Measurements from ENCODE around the gene TMEM45B. TPM values are rescaled to one million over a fixed set of nuclear protein-coding genes. Genes with fewer than 3 reads are reported as not detected.

TMEM45B gene
- total and polyA plus RNA-seq, 2 experiments from 2014 or later = 0.10 to 0.33 TPM

DNA sequence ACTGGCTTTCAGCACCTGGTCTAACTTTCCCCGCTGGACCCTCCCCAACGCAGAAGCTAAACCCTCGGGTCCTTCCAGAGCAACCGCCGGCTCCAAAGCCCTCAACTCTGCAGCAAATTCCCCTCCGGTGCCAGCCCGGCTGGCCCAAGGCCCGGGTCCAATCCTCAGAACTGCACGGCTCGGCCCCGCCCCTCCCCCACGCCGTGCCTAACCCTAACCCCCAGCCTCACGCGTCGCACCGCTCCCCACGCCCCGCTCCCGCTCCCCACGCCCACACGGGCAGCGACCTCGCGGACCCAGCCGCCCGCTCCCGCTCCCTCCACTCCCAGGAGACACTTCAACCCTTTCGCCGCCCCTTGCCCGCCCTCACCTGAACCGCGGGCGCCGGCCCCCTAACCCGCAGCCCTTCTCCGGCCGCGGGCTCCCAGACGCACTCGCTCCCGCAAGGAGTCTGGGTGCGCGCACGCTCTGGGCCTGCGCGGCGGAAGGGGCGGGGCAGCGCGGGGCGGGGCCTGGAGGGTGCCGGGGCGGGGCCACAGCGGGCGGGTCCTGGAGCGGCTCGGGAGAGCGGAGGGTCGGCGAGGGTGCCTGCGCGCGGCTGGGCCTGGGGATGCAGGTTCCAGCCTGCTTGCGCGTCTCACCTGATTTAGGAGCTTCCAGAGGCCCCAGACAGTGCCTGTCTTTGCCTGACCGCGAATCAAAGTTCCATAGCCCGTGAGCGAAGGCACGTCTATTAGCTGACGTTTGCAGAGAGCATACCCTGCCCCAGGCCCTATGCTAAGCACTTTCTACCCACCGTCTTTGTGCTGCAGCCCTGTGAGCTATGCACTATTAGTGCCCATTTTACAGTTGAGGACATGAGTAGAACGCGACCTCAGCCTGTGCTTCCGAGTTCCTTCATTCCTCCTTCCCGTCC is 79.7 kb downstream of the TMEM45B start, which contains the start of gene NFRKB:
NFRKB (minus strand) TSS at position 453 of the 916 bp plus-strand sequence. CDS start 2,729 bp downstream, outside the sequence.
- Histone ChIP-seq H3K4me3 (peak within 1 kb of the TSS; percentile 98), H3K27me3 (no peaks in the 10 kb centered on the region), H3K27ac (peak within 1 kb of the TSS; percentile 82), H3K9me3 (ENCODE audit: low read depth) (no peaks in the 10 kb centered on the region), H3K4me1 (ENCODE audit: low read depth) (peaks cover 13% of the 10 kb centered on the region), H3K36me3 (peaks cover 17% of the 10 kb centered on the region)
- TF ChIP-seq, protein P1, sequence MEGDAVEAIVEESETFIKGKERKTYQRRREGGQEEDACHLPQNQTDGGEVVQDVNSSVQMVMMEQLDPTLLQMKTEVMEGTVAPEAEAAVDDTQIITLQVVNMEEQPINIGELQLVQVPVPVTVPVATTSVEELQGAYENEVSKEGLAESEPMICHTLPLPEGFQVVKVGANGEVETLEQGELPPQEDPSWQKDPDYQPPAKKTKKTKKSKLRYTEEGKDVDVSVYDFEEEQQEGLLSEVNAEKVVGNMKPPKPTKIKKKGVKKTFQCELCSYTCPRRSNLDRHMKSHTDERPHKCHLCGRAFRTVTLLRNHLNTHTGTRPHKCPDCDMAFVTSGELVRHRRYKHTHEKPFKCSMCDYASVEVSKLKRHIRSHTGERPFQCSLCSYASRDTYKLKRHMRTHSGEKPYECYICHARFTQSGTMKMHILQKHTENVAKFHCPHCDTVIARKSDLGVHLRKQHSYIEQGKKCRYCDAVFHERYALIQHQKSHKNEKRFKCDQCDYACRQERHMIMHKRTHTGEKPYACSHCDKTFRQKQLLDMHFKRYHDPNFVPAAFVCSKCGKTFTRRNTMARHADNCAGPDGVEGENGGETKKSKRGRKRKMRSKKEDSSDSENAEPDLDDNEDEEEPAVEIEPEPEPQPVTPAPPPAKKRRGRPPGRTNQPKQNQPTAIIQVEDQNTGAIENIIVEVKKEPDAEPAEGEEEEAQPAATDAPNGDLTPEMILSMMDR (IDR thresholded peaks at IDR 0.05; ENCODE audit: low read depth, low read length) = no peak
- peak; percentile 75 to 94 for DNase-seq (ENCODE audit: low read depth in 1 of 2, low spot score in 1 of 2)

GRCh38 chr11:129896062-129896461 is 80.4 kb downstream of the TMEM45B start:
- DNase-seq (ENCODE audit: low read depth in 1 of 2, low spot score in 1 of 2) = no peak
- Histone ChIP-seq H3K27ac (peak overlapping the region; percentile 69), H3K9me3 (ENCODE audit: low read depth) (no peaks in the 10 kb centered on the region), H3K4me1 (ENCODE audit: low read depth) (peaks cover 13% of the 10 kb centered on the region), H3K36me3 (peaks cover 18% of the 10 kb centered on the region), H3K4me3 (peak overlapping the region; percentile 98), H3K27me3 (no peaks in the 10 kb centered on the region)
- TF ChIP-seq, protein P1 (IDR thresholded peaks at IDR 0.05; ENCODE audit: low read depth, low read length) = no peak

GRCh38 chr11:129905402-129905801 is 89.8 kb downstream of the TMEM45B start:
- H3K27me3 ChIP-seq = no peaks in the 10 kb centered on the region
- TF ChIP-seq, protein P1 (IDR thresholded peaks at IDR 0.05; ENCODE audit: low read depth, low read length) = no peak
- H3K4me1 ChIP-seq (ENCODE audit: low read depth) = no peaks in the 10 kb centered on the region
- peaks cover 9% of the 10 kb centered on the region for H3K36me3 ChIP-seq
- H3K27ac ChIP-seq = no peak overlapping the region
- H3K4me3 ChIP-seq = no peak overlapping the region
- no peak for DNase-seq (ENCODE audit: low read depth in 1 of 2, low spot score in 1 of 2)
- no peaks in the 10 kb centered on the region for H3K9me3 ChIP-seq (ENCODE audit: low read depth)

Other genes starting within 250 kb of the TMEM45B start
- gene NFRKB, start 79.7 kb downstream of the TMEM45B start, total RNA-seq = 36.3 and 43.7 TPM in 2 replicates
- 44.2 and 50.6 TPM in 2 replicates for gene NFRKB, start 79.7 kb downstream of the TMEM45B start, polyA plus RNA-seq
- 6.6 and 12.0 TPM in 2 replicates for gene PRDM10, start 187.0 kb downstream of the TMEM45B start, total RNA-seq
- 2.2 and 4.1 TPM in 2 replicates for gene PRDM10, start 187.0 kb downstream of the TMEM45B start, polyA plus RNA-seq

All from cardiac muscle cell (in vitro differentiated cells and primary cell).